Right ventricle myocardium superior (tissue), 1 donor: Measurements from ENCODE around the gene EIF5B. TPM values are rescaled to one million over a fixed set of nuclear protein-coding genes. Genes with fewer than 3 reads are reported as not detected.
A peak's percentile ranks its signal among the peaks of the same experiment; 100 is the strongest.

ENCODE experiments used
- ATAC-seq: fragments of 200-7000 bp; cut with Tn5 transposase; one replicate; pipeline ENCODE4 v1.9.1; 2020; ENCODE audit warnings: mild to moderate bottlenecking; ENCODE audit not compliant: poor library complexity
- DNase-seq: peaks from one replicate; pipeline ENCODE4 v3.0.0-alpha.2; 2020
- intact Hi-C: fragments of 100-400 bp; cut with DNase I; formaldehyde crosslinking; loops from one replicate; pipeline ENCODE4 v1.11.2; 2022
- total RNA-seq: library from RNA; stranded (reverse); fragmentation: NEBNext Ultra II Directional; extraction: Animal tissue kit (Norgen Biotek cat#: 25700); gene quantifications from one replicate; pipeline ENCODE4 v1.2.1, GENCODE V29; 2021
- donor health status: DM: no; HTN: yes; CAD: no; lungs with severe emphysema.

EIF5B gene
- total RNA-seq, 1 donor from 2014 or later: 84.7 TPM

DNA sequence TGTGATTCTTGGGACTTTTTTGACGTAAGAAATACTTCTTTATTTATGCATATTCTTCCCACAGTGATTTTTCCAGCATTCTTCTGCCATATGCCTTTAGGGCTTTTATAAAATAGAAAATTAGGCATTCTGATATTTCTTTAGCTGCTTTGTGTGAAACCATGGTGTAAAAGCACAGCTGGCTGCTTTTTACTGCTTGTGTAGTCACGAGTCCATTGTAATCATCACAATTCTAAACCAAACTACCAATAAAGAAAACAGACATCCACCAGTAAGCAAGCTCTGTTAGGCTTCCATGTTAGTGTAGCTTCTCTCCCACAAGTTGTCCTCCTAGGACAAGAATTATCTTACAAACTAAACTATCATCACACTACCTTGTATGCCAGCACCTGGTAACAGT, 62.6 kb downstream of the EIF5B start:
- intact Hi-C loops: no loop called here
- DNase-seq: no peak
- no peak for ATAC-seq

DNA sequence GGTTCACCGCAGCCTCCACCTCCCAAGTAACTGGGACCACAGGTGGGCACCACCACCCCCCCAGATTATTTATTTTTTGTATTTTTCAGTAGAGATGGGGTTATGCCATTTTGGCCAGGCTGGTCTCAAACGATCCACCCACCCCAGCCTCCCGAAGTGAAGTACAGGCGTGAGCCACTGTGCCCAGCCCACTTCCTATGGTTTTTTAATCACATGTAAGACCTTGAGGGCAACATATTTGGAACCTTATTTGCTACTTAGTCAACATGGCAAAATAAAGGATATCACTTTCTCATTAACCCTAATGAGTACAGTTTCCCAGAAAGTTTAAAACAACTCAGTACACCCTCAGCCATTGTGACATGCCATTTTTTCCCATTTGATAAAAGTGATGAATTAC, 64.7 kb downstream of the EIF5B start:
- no peak for DNase-seq
- intact Hi-C loops: no loop called here
- ATAC-seq: no peak

DNA sequence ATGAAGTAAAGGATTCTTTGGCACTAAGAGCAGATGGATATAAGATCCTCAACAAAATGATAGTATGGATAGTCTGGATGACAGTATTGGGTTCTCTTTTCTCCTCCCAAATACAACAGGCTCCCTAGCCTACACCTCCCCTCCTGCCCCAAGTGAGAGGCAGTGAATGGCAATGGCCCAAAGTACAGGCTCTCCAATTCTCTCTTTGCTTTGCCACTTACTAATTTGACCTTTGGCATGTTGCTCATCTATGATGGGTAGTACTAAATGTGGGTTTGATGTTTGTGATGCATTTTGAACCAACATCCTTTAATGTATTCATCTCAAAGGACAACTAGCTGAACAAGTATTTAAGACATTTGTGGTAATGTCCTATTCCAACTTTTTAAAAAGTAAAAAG, 65.9 kb downstream of the EIF5B start:
- ATAC-seq: no peak
- DNase-seq: no peak
- intact Hi-C loops: no loop called here

DNA sequence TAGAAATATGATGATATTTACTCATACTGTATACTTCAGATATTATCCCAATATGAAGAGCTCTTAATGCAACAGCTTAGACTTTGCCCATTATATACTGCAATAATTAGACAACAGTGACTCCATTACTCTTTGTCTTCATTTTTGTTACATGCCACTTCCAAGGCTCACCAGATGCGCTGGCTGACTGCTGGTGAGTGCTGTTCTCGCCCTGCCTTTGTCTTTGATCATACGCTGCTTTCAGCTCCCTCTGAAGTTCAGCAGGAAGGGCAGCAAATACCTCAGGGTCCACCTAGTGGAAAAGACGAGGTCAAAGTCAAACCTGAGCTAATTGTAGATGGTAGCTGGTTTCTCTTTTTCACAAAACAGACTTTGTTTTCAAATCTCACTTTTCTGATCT, 66.3 kb downstream of the EIF5B start:
- ATAC-seq: peak; percentile 66
- intact Hi-C loops: no loop called here
- DNase-seq: no peak

DNA sequence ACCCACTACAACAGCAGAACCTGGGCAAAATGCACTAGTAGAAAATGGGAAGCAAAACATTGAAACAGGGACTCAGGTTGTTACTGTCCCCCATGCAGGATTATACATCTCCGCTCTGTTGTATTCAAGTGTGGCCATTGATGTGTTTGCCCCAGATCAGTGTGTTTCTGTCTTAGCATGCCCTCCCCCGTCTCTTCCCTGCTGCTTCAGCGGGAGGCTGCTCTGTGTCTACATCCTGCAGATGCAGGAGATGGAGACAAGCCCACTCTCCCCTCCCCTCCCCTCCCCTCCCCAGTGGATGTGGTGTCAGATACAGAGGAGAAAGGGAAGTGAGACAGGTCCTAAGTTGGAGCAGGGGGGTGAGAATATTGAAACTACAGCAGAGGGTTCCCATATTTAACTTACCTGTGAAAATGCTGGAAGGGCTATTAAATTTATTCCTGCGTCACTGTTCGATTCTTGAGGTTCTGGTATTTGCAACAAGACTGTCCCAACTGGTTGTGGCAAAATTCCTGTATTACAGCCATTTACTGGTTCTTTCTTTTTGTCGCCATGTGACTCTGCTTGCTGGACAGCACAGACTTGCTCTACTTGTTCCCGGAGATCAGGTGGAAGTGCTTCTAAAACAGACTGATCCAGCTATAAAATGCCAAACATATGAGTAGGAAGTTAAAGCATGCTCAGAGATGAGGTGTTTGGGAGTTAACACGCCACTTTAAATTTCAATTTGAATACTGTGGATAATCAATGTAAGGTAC, 67.0 kb downstream of the EIF5B start:
- ATAC-seq (peak; percentile 25), DNase-seq (no peak)
- intact Hi-C loops: no loop called here

DNA sequence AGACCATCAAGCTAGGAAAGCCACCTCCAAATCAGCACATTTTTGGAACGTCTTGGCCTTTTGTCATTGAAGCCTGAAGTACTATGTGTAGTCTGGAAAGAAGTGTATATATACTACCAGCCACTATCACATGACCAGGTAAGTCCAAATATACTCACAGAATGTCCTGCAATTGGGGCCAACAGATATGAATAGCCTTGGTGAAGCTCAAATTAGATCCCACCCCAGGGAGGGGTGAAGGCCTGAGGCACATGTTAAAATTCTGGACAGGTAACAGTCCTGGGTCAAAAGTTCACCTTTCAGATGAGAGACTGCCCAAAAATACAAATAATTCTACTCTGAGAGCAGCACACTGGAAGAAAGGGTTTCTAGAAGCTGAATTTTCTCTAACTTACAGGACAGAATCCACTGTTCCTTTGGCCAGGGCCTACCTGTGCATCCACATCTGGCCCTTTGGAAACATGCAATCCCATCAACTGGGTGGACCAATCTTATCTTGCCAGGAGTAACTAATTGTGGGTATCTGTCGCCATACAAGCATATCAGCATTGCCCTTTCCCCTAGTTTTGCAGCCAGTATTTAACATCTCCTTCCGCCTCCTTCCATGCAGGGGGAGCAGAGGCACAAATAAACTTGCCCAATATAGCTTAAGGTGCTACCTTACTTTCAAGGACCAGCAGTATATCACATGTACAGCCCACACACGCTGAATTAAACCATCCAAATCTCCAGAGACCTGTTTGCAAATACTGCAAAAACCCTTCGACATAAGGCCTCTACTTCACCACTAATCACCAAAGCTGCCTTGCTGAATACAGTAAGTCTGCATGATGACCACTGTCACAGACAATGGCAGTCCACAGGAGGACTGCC, 67.8 kb downstream of the EIF5B start:
- intact Hi-C loops: no loop called here
- DNase-seq: no peak
- peak; percentile 91 for ATAC-seq

DNA sequence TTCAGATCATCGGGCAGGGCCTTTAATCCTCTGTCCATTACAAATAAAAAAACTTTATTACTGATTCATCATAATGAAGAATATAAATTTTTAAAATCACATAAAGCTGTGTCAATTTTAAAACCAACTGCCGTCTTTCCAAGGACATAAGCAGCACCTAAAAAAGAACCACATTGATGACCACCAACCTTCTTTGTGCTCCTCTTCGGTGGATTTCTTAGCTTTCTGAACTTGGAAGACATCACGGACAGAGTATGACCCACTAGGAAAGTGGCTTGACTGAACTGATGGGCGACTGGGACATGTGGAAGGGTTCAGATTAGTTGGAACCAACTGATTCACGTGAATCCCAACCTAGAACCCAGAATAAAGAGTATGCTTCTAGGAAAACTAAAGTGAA, 68.9 kb downstream of the EIF5B start:
- ATAC-seq (no peak), DNase-seq (no peak)
- intact Hi-C loops: no loop called here

DNA sequence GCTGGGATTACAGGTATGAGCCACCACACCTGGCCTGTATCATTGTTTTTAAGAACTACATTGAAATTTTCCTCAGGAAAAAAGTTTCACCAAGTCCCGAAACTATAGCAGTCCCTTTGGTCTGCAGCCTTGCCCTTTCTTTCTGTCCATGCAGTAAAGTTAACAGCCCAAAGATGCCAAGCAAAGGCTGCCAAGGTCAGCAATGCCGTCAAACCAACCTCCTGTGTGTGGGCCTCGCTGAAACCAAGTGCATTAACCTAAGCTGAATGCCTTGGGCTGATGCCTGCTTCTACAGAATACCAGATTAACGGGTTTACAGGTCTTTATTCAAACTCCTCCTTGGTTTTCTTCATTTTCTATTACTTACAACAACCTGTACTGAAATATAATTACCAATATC, 73.1 kb downstream of the EIF5B start:
- intact Hi-C loops: no loop called here
- ATAC-seq (no peak), DNase-seq (no peak)

DNA sequence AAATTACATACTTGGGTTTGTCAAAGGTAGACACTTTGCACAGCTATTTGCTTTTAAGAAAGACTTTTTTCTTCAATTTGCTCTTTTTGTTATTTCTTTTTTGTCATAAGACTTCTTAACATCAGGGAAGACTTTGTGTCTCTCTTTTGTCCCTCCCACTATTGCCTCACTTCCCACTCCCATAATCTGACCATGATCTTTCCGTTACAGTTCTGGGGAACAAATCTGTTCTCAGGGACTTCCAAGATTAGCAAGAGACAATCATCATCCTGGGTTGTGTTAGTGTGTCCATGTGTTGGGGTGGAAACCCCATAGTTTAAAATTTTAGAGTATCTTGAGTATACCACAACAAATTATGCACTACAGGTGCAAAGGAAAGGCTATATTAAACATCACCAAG, 77.4 kb downstream of the EIF5B start:
- DNase-seq (no peak), ATAC-seq (no peak)
- intact Hi-C loops: no loop called here

DNA sequence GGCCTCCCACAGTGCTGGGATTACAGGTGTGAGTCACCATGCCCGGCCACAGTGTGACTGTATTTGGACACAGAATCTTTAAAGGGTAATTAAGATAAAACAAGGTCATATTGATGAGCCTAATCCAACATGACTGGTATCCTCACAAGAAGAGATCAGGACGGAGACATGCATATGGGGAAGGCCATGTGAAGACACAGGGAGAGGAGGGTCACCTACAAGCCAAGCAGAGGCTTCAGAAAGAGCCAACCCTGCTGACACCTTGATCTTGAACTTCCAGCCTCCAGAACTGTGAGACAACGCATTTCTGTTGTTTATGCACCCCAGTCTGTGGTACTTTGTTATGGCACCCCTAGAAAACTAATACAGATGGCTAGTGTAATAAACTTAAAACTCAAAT, 80.2 kb downstream of the EIF5B start:
- no peak for ATAC-seq

DNA sequence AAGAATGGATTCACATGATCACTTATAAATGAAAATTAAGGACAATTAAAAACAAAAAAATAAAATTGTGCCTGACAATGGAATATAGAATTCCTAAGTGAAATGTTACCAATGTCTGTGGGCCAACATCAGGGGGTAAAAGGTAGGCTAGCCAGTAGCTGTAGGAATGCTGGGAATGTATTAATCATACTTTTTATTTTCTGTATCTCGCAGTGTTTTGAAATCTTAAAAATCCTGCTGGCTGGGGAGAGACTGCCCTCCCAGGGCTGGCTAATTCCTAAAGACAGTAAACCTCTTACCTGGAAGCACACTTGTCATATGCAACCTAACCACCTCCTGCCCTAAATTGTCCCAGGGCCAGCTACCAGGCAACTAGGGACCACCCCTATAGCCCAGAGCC, 82.8 kb downstream of the EIF5B start:
- ATAC-seq (no peak), DNase-seq (no peak)
- intact Hi-C loops: no loop called here

More for the DNA sequence above, 80.2 kb downstream of the EIF5B start:
- intact Hi-C loops: no loop called here
- no peak for DNase-seq

DNA sequence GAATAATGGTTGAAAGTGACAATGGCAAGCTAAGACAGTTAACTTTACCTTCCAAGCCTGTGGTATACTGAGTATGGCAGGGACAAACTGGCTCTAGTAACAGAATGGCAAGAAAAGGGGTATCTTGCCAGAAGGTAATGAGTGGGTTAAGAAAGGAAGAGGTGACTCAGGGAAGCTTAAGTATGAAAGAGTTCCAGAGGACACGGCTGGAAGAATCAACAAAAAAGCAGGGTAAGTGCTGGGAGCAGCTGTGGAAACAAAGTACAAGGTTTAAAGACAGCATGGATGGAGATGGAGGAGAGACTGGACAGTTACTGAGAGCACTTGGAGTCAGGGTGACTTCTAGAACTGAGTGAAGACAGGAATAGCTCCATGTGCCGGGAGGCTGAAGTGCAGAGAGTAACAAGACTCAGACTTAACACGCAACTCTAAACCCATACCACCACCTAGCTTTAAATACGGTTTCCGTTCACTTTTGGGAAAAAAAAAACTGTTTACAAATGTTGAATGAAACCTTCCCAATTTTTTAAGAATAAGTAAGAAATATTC, 83.6 kb downstream of the EIF5B start:
- ATAC-seq: peak; percentile 87
- DNase-seq: no peak
- intact Hi-C loops: no loop called here

DNA sequence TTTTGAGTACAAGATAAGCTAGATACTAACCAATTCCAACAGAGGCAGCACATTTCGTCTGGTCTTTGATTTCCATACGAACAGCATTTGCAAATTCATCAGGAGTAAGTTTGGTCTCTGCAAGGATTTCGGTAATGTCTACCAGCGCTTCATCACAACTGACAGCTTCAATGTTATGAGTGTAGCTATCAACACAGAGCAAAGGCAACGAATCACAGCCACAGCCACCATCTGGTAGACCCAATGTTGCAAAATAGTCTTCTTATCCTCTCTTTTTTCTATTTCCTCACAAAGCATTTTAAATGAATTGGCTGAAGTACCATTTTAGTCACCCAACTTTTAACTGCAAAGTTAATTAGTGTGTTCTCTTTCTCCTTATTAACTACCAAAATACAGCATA, 84.3 kb downstream of the EIF5B start:
- DNase-seq: no peak
- intact Hi-C loops: no loop called here
- ATAC-seq: peak; percentile 66

DNA sequence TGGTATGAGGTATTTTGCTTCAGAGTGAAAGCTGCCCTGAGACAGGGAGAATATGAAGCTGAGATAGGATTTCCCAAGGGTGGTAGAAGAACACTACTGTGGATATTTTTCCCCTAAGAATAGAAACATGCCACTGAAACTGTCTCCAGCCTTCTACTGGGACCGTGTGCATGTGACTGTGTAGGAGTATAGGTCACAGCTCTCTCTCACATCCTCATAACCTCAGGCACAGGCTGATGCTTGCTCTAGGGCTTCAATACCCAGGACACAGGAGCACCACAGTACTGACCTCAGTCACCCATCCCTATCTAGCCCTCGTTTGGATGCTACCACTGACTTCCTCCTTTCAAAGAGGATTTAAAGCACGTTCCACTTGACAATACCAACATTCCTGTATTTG, 85.4 kb downstream of the EIF5B start:
- peak; percentile 55 for ATAC-seq
- no peak for DNase-seq
- intact Hi-C loops: no loop called here

DNA sequence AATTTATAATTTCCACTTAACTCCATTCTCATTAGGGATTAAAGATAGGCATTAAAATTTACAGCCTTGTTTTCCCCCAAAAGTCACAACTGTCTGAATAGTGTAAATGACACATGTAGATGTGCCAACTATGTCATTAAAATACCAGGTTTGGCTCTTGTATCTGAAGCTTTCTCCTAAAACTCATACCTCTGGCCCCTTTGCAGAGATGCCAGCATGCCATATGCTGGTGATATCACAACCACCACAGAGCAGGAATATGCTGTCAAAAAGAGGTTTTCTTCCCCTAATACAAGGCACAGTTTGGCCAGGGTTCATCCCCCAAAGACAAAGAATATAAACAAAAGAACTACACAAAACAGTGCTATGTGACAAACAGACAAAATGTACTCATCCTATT, 87.2 kb downstream of the EIF5B start:
- intact Hi-C loops: no loop called here
- ATAC-seq: no peak
- DNase-seq: no peak

DNA sequence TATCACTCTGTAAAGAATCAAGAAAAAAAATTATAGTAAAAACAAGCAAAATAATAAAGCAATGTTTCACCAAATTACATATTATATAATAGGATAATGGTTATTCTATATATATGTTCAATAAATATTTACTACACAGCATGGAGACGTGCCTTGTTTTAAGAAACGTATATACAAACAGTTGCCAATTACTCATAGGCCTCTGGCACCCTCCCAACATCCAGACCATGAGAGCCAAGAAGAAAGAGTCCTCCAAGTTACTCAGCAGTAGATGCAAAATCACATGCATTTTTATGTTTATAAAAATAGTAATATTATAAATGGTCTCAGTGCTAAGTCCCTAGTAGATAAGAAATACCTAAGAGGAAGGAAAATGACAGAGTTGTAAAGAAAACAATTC, 87.8 kb downstream of the EIF5B start:
- intact Hi-C loops: no loop called here
- no peak for ATAC-seq
- DNase-seq: no peak

DNA sequence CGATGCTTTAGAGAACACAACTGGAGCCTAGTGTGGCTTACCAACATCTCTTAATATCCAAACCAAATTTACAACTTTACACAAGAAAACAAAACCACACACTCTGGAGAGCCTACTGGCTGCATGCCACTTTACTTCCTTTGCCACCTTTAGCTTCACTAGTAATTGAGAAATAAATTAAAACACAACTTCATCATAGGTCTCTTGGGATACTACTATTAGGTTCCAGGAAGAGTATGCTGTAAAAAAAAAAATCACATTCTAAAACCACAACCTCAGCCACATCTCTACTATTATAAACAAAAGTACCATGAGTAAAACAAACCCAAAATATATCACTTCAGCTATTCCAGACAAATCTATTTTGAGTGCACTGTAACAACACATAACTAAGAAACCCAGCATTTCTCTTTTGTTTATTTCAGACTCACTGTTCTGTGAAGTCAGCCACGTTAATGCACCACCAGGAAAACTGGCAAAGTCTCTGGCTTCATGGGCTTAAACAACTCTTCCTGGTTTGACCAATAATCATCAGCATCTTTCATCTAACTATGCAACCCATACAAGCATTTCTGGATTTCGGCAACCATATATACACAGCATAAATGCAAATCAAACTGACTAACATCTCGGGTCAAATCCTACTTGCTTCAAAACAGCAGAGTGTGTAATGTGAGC, 93.6 kb downstream of the EIF5B start:
- no peak for ATAC-seq
- DNase-seq: no peak
- intact Hi-C loops: no loop called here

DNA sequence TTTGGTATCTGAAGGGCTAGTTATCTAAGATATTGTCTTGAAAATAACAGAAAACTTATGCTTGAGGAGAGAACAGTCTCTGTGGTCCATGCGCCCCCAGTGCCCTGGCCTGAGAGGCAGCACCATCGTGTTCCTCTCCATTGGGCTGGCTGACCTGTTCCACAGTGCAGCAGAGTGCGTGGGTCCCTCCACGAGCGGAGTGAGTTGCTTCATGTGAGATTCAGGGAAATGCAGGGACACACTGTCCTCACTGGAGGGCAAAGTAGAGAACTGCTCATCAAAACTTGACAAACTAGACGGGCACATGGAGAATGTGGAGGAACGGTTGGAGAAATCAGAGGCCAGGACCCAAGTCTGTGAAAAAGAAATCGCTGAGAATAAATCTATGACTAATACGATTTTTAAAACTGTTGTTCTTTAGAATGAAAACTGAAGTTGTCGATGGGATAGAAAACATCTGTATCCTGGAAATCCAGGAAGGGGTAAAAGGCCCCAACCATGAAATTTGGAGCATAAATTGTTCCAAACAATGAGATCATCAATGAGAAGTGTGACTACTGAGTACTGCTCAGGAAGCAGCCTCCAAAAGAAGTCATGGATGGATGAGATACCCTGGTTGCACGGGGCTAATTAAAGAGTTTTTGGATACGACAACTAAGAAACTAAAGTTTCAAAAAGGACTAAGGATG, 94.5 kb downstream of the EIF5B start:
- intact Hi-C loops: no loop called here
- peak; percentile 27 for ATAC-seq

DNA sequence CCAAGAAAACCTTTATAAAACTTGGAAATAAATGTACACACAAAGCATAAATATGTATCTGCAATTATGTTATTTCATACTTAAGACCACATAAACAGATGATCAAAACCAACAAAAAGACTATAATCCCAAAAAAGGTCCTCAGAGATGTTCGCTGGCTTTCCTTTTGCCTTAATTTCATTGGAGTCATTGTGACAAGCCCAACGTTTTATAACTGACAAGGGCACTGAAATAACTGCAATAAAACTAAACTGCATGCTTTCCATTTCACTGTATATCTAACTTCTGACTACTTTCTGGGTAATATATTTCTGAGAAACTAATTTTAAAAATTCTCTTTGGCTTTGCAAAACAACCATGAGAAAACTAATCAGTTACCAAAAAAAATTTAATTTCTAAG, 96.2 kb downstream of the EIF5B start:
- intact Hi-C loops: no loop called here
- no peak for DNase-seq
- ATAC-seq: no peak

More for the DNA sequence above, 94.5 kb downstream of the EIF5B start:
- DNase-seq: no peak
